CD4-positive, alpha-beta T cell treated with Interleukin-17A for 1 hour (primary cell): ENCODE measurements around the gene VAV2.

Experiments
- DNase-seq: peaks from one replicate; pipeline ENCODE4 v3.0.0-alpha.2; 2020

Gene VAV2, protein sequence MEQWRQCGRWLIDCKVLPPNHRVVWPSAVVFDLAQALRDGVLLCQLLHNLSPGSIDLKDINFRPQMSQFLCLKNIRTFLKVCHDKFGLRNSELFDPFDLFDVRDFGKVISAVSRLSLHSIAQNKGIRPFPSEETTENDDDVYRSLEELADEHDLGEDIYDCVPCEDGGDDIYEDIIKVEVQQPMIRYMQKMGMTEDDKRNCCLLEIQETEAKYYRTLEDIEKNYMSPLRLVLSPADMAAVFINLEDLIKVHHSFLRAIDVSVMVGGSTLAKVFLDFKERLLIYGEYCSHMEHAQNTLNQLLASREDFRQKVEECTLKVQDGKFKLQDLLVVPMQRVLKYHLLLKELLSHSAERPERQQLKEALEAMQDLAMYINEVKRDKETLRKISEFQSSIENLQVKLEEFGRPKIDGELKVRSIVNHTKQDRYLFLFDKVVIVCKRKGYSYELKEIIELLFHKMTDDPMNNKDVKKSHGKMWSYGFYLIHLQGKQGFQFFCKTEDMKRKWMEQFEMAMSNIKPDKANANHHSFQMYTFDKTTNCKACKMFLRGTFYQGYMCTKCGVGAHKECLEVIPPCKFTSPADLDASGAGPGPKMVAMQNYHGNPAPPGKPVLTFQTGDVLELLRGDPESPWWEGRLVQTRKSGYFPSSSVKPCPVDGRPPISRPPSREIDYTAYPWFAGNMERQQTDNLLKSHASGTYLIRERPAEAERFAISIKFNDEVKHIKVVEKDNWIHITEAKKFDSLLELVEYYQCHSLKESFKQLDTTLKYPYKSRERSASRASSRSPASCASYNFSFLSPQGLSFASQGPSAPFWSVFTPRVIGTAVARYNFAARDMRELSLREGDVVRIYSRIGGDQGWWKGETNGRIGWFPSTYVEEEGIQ

DNA sequence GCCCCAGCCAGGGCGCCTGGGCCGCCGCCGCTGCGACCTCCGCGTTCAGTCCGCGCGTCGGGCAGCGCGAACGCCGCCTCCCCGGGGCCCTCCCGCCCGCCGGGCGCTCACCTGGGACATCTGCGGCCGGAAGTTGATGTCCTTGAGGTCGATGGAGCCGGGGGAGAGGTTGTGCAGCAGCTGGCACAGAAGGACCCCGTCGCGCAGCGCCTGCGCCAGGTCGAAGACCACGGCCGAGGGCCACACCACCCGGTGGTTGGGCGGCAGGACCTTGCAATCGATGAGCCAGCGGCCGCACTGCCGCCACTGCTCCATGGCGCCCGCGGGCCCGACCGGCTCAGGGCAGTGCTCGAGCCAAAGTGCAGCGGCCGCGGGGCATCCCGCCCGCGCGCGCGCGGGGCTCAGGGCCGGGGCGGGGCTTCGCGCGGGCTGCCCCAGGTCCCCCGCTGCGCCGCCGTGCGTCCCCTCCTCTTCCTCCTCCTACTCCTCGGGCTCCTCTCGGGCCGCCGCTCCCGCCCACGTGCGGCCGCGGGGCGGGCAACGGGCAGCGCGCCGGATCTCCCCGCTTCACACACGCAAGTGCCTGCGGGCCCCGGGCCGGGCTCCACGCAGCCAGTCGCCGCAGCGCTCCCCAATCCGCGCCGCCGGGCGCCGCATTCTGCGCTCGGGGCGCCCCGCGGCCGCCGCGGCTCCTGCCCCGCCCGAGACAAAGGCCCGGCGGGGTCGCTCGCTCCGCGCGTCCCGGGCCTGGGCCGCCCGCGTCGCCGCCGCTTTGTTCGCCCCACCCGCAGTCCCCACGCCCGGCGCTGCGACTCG is at the start of gene VAV2:
Gene VAV2 (minus strand): TSS at position 361 of the 816 bp plus-strand sequence. CDS start 46 bp downstream, at position 315.
- DNase-seq = peak; percentile 43

DNA sequence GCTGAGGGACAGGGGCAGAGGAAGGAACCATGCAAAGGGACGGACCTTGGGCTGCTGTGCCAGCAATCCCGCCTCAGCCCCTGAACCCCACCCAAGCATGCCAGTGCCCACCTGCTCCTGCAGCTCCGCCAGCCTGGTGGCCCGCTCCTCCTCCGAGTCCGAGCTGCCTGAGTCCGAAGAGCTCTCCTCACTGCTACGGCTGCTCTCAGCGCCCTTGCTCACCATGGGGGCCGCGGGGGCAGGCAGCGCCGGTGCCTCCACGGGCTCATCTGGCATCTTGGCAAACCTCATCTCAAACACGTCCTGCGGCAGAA is 49.5 kb upstream of the VAV2 start:
- no peak for DNase-seq

DNA sequence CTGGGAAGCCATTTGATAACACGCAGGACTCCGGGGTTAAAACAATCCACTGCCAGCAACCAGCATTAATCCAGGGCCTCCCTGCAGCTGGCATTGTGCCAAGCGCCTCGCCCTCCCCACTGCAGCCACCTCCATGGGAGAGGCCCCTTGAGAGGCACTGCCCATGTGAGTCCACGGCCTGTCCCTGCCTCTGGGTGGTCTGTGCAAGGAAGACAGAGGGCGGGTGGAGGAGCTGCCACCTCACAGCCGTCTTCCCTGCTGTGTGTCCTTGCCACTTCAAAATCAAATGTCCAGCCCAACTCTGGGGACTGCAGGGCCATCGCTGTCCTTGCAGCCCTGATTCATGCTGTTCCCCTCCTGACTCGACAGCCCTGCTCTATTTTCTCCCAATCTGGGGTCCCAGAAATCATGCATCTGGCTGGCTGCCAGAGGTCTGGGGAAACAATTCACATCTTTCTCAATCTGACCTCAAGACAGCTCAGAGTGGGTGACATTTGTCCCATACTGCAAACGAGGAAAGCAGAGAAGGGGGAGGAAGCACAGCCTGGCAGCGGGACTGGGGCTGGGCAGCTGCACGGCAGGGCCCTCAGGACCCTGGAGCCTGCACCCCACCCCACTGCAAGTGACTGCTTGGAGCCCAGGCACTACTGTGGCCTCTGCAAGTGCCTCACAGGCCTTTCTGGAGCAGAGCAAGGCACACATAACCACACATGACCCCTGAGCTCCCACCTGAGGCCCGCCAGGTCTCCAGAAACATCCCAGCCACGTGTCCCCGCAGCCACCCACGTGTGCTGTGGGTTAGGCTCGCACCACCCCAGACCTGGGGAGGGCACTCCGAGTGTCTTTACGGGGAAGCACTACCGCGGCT is 48.9 kb upstream of the VAV2 start:
- no peak for DNase-seq

DNA sequence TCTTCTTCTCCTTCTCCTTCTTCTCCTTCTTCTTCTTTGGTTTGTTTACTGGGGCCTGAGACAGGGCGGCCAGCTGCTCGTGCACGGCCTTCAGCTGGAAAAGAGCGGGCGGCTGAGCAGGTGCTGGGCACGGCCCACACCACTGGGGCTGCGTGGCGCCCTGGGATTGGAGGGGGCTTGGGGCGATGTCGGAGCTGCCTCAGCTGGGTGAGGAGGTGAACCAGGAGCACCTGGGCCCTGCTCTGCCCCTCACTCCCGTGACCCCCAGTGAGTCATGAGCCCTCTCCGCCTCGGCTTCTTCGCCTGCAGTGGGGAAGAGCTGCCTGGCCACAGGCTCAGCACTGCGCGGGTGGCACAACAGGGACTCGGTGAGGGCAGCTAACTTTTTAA is 48.0 kb upstream of the VAV2 start:
- no peak for DNase-seq

DNA sequence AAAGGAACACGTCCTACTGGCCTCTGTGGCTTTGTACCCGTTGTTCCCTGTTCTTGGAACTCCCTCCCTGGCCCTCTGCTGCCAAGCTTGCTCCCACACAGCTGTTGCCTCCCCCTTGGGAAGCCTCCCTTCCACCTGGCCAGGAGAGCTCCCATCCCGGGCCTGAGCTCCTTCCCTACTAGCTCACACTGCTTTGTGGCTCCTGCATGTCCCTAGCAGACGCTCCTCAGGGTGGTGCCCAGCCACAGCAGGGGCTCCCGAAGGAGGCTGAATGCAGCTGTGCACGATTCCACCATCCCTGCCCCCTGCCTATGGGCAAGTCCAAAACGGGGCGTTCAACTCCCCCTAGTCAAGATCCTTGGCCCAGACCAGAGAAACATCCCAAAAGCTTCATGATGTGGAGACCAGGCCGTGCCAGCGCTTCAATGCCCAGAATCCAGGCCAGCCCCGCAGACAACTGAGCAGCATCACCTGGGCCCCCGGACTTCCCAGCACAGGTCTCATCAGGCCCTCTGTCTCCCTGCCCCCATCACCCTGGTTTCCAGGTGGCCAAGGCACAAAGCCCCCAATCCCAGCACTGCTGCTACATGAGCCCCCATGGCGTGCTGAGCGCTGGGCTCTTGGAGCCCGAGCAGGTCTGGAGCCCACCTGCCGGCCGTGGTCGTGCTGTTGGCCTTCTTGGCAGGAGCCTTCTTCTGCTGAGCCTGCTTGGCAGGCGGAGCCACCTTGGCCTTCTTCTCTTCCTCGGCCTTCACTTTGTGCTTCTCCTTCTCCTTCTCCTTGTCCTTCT is 47.5 kb upstream of the VAV2 start:
- DNase-seq = no peak

DNA sequence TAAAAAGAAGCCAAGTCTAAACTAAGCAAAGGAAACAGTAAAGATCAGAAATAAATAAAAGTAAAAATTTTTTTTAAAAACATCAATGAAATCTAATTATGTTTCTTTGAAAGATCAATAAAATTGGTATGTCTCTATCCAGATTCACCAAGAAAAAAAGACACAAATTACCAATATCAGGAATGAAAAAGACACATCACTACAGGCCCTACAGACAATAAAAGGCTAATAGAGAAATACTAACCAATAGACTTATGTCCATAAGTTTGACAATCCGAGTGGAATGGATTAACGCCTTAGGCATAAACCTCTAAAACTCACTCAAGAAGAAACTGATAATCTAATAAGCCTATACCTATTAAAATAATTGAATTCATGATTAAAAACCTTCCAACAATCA is 45.5 kb upstream of the VAV2 start:
- DNase-seq = no peak

DNA sequence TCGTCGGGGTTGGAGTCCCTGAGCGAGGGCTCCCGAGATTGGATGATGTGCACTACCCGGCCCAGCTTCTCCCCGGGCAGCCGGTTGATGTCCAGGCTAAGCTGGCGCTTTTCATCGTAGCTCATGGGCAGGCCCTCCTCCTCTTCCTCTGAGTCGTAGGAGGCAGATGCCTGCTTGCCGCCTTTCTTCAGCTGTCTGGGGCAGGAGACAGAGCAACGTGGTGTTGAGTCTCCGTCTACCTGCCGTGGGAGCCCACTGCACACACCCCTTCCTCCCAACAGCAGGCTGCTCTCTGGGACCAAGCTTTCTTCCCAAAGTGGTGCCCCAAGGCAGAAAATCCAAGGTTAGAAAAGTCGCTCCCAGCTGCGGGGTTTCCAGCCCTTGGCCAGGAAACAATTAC is 44.0 kb upstream of the VAV2 start:
- no peak for DNase-seq

DNA sequence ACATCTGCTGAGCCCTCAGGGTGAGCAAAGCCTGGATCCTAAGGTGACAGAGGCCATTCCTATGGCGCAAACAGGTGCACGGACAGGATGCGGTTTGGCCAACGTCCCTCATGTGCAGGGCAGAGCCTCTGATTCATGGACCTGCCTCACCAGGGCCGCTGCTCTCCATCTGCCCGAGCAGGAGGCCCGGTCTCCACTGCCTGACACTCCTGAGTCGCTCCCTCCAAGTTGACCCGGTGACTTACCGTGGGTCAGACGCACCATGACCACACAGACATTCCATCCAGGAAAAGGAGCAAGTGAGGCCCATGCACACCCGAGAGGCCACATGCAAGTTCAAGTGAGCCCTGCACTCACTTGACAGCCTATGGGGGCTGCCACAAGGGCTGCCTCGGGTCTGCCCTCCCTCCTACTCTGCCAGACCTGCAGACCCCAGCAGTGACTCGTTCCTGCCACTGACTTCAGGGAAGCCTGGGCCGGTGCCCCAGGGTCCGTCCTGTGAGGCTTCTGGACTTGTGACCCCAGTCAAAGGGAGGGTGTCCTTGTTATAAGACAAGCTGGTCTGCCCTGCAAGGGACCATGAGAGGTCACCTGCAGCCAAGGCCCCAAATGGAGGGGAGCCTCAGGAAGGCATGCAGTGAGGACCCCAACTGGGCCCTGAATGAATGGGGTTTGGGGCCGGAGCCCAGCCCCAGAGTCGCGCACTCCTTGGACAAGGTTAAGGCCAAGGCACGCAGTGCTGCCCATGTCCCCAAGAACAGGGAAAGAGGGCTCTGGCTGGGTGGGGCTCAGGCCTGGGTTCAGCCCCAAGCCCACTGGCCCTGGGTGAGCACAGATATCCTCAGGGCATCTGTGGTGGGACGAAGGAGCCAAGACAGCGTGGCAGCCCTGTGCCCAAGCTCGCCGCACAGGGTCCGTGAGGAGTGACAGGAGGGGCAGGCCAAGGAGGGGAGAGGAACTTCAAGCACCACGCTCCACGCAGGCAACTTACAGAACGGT is 43.2 kb upstream of the VAV2 start:
- no peak for DNase-seq

DNA sequence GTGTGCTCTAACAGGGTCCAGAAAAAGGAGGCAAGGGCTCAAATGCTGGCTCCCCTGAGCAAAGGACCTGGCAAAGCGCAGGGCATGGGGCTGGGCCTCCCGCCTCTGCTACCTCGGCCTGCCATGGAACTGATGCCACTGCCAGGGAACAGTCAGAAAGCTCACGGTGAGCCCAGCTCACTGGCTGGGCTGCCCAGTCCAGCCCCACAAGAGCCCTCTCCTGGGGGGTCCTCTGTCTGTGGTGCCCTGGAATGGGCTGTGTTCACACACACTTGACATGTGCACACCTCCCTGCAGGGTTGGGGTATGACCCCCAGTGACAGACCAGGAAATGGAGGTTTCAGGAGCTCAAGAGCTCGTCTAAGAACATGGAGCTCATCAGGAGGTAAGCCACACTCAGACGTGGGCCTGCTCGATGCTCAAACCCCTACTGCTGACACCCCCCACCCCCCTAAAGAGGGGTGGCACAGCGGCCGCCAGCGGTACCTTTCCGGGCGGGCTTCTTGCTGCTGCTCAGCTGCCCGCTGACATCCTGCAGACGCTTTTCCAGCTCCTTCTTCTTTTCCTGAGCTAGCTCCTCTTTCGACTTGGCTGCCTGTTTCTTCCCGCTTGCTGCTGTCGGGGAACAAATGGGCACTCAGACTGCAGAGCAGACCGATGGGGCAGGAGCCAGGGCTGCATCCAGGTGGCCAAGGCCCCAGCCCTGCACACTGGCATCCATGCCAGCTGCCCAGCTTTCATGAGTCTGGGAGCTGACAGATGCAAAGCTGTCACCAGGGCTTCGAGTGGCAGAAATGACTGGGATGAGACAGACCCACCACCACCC is 42.3 kb upstream of the VAV2 start:
- no peak for DNase-seq

DNA sequence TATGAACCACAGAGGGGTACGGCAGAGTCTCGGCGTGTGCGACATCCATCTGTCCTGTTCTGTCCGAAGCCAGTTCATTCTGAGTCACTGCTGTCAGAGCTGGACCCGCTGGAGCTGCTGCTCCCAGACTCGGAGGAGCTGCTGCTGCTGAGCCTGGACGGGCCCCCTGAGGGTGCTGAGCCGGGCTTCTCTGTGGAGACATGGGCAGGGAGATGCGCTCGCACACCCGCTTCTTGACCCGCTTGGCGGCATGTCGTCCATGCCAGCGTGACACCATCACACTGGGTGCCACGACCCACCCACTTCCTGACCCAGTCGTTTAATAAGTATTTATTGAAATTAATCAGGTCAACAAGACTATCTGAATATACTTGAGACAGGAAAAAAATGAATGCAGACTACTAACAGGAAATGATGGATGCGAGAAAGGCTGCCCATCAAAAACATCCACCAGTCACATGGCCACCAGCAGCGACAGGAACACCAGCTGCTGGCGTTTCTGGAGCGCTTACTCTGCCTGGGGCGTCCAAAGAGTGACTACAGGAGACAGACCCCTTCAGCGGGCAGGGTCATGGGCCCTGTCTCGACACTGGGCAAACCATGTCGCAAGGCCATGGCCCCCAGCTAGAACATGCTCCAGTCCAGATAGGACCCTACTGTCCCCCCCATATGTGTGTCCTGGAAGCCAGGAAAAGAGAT is 41.5 kb upstream of the VAV2 start:
- DNase-seq = no peak

DNA sequence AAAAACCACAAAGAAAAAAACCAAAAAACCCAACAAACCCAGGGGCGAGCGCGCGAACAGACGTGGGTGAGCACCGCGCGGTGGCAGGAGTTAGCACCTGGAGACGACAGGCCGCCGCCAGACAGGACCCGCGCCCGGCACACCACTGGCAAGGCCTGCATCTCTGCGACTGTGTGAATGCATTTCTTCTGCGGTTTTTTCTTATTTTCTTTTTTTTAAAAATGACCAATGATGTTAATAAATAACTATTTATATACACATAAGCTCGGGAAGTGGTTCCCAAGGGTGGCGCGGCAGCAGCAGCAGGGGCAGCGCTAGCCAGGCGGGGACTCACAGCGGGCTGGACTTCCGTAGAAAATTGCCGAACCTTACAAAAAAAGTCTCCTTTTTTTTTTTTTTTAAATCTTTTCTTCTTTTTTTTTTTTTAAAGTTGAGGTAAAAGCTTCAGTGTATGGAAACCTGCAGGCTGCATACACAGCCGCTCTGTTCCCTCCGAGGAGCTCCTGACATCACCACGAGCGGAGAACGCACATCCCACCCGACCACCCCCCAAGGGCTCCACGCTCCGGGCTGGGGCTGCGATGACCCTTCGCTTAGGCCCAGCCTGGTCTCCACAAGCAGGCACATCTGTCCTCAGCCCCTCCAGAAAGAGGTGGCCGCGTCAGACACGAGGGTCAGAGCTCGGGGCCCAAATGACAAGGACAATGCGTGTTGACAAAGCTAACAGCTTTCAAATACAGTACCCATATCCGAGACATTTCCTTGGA is 40.5 kb upstream of the VAV2 start:
- no peak for DNase-seq

DNA sequence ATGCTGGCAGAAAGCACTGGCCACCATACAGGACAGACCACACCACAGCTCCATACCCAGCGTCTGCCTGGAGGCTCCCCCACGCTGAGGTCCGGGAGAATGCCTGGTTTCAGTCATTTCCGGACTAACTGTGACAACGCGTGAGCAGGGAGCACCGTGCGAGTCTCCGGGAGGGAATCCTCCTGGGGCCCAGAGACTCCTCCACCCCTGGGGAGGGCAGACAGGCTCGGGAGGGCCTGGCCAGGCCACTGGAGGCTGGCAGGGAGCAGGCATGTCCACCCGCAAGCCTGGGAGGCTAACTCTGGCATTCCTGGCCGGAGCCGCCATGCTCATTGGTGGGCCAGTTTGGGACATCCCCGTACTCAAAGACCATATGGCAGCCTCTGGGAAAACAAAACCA is 39.7 kb upstream of the VAV2 start:
- no peak for DNase-seq

DNA sequence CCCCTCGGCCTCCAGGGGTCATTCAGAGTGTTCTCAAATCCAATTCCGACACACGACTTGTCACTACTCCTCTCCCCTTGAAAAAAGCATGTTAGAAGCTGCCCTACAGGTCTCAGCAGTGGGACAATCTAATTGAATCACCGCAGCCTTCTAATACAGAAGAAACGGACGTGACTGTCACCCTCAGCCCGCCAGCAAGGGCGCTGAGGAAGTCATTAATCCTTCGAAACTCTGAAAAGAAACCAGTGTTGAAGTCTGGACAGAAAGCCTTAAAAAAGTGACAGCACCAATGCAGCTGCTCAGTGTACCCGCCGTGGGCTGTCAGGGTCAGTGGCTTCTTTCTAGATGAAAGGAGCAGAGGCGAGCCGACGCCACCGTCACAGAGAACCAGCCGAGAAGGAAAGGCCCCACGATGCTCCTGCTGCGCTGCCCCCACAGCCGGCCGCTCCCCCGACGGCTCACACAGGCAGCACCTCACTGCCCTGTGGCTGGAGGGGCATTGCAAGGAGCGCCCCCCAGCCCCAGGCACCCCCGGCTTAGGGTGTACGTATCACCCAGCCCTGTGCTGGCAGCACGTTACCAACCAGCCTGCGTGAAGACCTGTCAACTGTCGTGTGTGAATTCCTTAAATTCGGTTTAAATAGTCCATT is 38.8 kb upstream of the VAV2 start:
- DNase-seq = no peak

DNA sequence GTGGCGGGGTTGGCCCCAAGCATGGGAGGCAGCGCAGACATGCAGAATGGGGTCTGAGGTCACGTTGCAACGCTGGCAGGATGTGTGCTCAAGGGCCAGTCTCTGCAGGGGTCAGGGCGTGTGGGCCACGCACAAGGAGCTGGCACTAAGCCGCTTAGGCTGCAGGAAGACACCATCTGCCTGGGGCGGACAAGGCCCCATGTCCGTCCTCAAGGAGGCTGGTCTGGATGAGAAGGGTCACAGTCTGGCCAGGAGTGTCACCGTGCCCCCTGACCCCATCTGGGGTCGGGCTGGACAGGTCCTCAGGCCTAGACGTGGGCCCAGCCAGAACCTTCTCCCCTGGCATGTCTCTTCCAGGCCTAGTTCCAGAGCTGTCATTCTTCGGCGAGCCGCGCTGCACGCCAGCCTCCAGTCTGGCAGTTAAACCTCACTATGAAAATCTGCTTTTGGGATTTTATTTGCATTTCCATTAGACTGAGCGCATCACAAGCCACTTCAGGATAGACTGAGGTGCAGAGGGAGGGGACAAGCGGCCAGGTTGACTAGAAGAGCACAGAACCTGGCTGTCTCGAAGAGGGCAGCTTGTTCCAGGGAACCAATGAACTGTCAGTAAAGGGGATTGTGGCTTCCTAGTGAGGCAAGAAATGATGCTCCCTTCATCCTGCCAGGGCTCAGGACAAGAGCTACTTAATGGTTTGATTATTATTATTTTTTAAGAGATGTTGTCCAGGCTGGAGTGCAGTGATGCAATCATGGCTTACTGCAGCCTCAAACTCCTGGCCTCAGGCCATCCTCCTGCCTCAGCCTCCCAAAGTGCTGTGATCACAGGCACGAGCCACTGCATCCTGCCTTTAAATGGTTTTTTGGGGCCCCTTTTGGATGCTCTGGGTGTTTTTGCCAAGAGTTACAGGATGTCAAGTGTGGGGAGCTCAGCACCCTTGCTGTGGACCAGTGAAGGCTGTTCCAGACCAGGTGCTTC is 37.4 kb upstream of the VAV2 start:
- DNase-seq = no peak

DNA sequence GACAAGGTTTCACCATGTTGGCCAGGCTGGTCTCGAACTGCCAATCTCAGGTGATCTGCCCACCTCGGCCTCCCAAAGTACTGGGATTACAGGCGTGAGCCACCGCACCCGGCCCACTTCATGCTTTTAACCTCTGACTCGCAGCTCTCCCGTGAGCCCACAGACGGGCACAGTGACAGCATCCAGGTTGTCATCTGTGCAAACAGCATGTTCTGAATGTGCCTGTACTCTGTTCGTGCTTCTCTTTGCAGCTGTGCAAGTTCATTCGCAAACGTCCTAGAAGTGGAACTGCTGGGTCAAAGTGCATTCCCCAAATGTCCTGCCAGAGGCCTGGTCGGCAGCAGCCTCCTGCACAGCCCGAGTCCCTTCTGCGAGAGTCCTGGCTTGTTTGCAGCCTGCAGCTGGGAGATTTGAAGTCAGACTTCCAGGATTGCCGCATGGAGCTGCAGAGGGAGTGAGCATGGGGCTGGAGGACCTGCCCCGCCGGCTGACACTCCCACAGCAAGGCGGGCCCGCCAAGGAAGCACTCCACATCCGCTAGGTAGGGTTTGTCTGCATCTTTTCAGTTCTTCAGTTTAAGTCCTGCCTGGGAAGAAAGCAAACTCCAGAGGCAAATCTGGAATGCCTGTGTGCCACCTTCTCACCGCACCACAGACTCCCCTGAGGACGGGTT is 36.6 kb upstream of the VAV2 start:
- no peak for DNase-seq
